Spinal cord (tissue), 10 donors: ENCODE measurements around the gene MRFAP1. TPM values are rescaled to one million over a fixed set of nuclear protein-coding genes. Genes with fewer than 3 reads are reported as not detected.
"Not testable (repeated sequence)": the region's sequence is repeated elsewhere in the genome, so short reads cannot be mapped to it uniquely, and the experiment has no call there.

Experiments used
- DNase-seq, 6 donors: peaks; one replicate each; pipeline versions ENCODE4 v3.0.0 to v3.0.0-alpha.2; 2013 to 2015; ENCODE audit warnings: low spot score in 6 of 6, low read depth in 4 of 6
- H3K27ac ChIP-seq: one replicate; pipeline ENCODE4 v1.5.1; 2013; ENCODE audit warnings: low read depth, low read length, control low read depth
- H3K27me3 ChIP-seq: one replicate; pipeline ENCODE4 v1.6.1; 2013; ENCODE audit warnings: low read length; ENCODE audit not compliant: control insufficient read depth, insufficient read depth
- H3K36me3 ChIP-seq: one replicate; pipeline ENCODE4 v1.6.1; 2013; ENCODE audit warnings: low read length; ENCODE audit not compliant: control insufficient read depth, insufficient read depth
- H3K4me1 ChIP-seq: one replicate; pipeline ENCODE4 v1.6.1; 2013; ENCODE audit warnings: low read length; ENCODE audit not compliant: control insufficient read depth, insufficient read depth
- H3K4me3 ChIP-seq: one replicate; pipeline ENCODE4 v1.5.1; 2013; ENCODE audit warnings: low read depth, low read length, control low read depth
- H3K9me3 ChIP-seq: one replicate; pipeline ENCODE4 v1.6.1; 2013; ENCODE audit warnings: low read length; ENCODE audit not compliant: control insufficient read depth, insufficient read depth
- WGBS: methylation state at CpG from one replicate; pipeline ENCODE4 v1.1.5; 2013; ENCODE audit warnings: missing lambda C conversion rate; ENCODE audit not compliant: insufficient coverage; 5-methylcytosine and 5-hydroxymethylcytosine counted together
- polyA plus RNA-seq, 2 donors: library from polyadenylated mRNA; unstranded; fragments of 120-200 nt; gene quantifications; one replicate each; pipeline ENCODE4 v1.2.1, GENCODE V29; 2013; ENCODE audit not compliant: insufficient read length in 2 of 2
- total RNA-seq, 2 donors: library from RNA; depleted of rRNA in 1 of 2; stranded (reverse); fragments of 120-200 nt in 1 of 2; fragments of >200 nt in 1 of 2; gene quantifications; one replicate each; pipeline versions ENCODE4 v1.2.3 to v1.2.4, GENCODE V29; 2013 to 2014
- donor health status: healthy.

Gene MRFAP1
- total and polyA plus RNA-seq, 4 donors = 103 to 616 (median 316) TPM

DNA sequence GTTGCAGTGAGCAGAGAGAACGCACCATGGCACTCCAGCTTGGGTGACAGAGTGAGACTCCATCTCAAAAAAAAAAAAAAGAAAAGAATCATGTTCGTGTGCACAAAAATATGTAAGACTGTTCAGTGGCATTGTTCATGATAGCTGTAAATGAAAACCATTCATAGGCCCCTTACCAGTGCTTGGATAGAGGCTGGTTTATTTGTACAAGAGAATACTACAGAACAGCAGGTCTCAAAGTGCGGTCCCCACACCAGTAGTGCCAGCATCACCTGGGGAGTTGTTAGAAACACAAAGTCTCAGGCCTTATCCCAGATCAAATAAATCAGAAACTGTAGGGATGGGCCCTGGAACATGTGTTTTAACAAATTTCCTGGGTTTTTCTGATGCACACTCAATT lies 12.7 kb upstream of the MRFAP1 start:
- no peak for DNase-seq
- WGBS = 80% methylated on average over 1 of the region's 3 CpGs
- no peak overlapping the region for H3K4me3 ChIP-seq

DNA sequence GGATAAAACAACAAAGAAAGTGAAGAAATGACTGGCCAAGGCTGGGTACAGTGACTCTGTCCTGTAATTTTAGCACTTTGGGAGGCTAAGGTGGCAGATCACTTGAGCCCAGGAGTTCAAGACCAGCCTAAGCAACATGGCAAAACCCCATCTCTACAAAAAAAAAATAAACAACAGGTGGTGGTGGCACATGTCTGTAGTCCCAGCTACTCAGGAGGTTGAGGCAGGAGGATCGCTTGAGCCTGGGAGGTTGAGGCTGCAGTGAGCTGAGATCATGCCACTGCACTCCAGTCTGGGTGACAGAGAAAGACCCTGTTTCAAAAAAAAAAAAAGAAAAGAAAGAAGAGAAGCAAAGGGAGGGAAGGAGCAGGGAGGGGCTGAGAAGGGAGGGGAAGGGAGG lies 12.0 kb upstream of the MRFAP1 start:
- not testable (repeated sequence) for H3K9me3 ChIP-seq, DNase-seq, H3K4me1 ChIP-seq, H3K36me3 ChIP-seq, H3K4me3 ChIP-seq, H3K27me3 ChIP-seq, H3K27ac ChIP-seq
- 91% methylated on average over 1 of the region's 1 CpG for WGBS

More for the DNA sequence above, 12.7 kb upstream of the MRFAP1 start:
- Histone ChIP-seq H3K27me3 (no peaks in the 10 kb centered on the region), H3K4me1 (no peaks in the 10 kb centered on the region), H3K36me3 (no peaks in the 10 kb centered on the region), H3K9me3 (no peaks in the 10 kb centered on the region), H3K27ac (no peak overlapping the region)

DNA sequence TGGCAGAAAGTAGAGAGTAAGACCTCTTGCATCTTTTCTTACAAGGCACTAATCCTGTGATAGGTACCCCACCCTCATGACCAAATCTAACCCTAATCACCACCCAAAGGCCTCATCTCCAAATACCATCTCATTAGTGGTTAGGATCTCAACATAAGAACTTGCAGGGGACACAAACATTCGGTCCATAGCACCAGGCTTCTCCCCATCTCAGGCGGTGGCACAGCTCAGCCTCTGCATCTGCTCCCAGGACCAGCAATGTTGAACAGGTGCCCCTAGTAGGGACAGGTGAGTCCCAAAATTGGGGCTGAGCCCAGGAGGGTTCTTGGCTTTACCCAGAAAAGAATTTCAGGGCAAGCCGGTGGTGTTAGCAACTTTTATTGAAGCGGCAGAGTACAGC lies 8.4 kb upstream of the MRFAP1 start:
- Histone ChIP-seq H3K4me3 (no peak overlapping the region), H3K27ac (no peak overlapping the region), H3K27me3 (no peaks in the 10 kb centered on the region), H3K4me1 (no peaks in the 10 kb centered on the region), H3K36me3 (no peaks in the 10 kb centered on the region), H3K9me3 (no peaks in the 10 kb centered on the region)
- DNase-seq = no peak
- 98% methylated on average over 4 of the region's 4 CpGs for WGBS

DNA sequence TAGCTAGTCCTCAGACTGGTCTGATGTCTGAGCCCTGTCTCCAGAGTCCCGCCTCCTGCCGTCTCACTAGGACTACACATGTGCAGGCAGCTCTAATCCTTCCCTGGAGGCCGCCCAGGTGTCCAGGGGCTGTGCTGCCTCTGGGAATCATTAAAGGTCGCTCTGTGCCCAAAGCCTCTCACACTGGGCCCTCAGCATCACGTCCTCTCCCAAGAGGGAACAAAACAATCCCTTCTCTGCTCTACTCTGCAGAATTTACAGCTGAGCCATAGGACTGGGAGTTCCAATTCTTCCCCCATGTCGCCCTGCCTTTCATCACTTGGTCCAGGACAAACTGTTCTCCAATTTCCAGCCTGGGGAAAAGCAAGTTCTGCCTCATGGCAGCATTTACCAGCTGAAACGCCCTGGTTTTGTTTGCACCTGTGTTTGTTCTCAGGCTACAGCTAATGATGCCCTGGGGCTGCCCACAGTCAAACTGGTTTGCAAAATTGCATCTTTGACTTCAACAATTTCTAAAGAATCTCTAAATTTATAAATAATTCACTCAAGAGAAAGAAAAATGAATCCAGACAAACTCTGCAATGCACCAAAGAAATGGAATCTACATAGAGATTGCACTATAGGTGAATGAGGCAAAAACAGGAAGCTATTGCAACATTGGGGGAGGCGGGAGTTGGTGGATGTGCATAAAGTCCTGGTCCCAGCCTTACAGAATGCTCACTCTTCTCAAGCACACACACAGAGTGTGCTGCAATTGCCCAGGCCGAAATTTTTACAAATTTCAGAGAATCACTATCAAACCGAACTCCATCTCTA lies 7.2 kb upstream of the MRFAP1 start:
- H3K36me3 ChIP-seq = no peaks in the 10 kb centered on the region
- 73% methylated on average over 6 of the region's 10 CpGs for WGBS
- H3K4me3 ChIP-seq = no peak overlapping the region
- no peaks in the 10 kb centered on the region for H3K4me1 ChIP-seq
- no peaks in the 10 kb centered on the region for H3K9me3 ChIP-seq
- H3K27ac ChIP-seq = no peak overlapping the region
- no peak for DNase-seq
- H3K27me3 ChIP-seq = no peaks in the 10 kb centered on the region

DNA sequence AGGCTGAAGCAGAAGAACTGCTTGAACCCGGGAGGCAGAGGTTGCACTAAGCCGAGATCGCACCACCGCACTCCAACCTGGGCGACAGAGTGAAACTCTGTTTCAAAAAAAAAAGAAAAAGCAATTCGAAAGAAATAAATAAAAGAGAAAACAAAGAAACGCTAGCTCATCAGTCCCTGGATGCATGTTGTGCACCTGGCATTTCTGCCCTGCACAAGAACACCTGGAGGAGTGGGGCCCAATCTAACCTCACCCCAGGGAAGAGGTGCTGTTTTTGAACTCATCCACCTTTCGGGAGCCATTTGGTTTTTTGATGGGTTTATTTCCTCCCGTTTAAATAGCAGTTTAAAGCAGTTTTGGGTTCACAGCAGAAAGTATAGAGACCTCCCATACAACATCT lies 5.7 kb upstream of the MRFAP1 start:
- Histone ChIP-seq H3K27me3 (no peaks in the 10 kb centered on the region), H3K27ac (no peak overlapping the region), H3K4me1 (peaks cover 8% of the 10 kb centered on the region), H3K36me3 (no peaks in the 10 kb centered on the region), H3K4me3 (no peak overlapping the region), H3K9me3 (no peaks in the 10 kb centered on the region)
- WGBS = 98% methylated on average over 7 of the region's 9 CpGs
- DNase-seq = no peak

DNA sequence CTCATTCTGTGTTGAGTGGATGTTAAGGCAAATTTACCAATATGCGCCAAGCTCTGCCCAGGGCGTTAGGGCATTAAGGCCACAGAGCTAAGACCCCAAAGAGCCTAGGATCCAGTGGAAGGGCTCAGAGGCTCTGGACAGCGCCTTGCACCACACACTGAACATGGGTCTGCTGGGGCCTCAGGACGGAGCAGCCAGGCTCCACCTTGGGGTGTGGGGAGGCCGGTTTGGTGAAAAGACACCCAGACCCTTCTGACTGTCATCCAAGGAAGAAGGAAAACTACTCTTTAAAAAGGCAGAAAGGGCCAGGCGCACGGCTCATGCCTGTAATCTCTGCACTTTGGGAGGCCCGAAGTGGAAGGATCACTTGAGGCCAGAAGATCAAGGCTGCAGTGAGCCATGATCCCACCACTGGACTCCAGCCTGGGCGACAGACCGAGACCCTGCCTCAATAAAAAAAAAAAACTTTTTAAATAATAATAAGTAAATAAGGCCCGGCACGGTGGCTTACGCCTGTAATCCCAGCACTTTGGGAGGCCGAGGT lies 1.3 kb upstream of the MRFAP1 start:
- Histone ChIP-seq H3K4me3 (no peak overlapping the region), H3K27ac (no peak overlapping the region), H3K36me3 (peaks cover 10% of the 10 kb centered on the region), H3K4me1 (peaks cover 20% of the 10 kb centered on the region), H3K27me3 (no peaks in the 10 kb centered on the region), H3K9me3 (no peaks in the 10 kb centered on the region)
- WGBS = 98% methylated on average over 6 of the region's 14 CpGs
- DNase-seq = no peak

DNA sequence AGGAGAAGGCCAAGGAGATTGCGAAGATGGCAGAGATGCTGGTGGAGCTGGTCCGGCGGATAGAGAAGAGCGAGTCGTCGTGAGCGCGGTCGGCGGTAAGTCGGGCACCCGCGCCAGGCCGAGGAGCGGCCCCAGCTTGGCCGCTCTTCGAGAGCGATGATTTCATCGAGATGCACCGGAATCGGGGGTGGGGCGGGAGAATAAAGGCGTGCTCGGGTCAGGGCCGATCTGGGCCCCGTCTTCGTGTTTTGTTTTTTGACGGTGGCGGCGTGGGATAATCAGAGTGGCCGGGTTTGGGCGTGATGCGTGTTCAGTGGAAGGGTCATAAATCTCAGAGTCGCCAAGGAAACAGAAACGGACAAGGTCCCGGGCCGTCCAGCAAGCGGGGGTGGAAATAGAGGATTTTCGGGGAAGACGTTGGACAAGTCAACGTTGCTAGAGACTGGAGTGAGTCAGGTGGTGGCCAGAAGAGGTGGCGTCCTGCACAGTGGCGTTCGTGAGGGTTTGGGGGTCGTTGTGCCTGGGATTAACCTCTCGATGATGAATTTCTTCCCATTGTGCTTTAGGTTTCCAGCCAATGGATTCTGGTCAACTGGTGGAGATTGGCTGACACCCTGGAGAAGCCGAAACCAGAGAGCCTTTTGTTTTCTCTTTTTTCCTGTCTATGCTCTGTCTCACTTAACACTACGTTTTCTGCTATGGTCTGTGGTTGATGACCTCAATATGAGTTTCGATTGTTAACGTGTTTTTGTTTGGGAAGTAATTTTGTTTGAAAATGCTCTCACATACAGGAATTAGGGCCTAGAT lies 882 bp downstream of the MRFAP1 start:
- Histone ChIP-seq H3K36me3 (peaks cover 10% of the 10 kb centered on the region), H3K9me3 (no peaks in the 10 kb centered on the region), H3K27me3 (no peaks in the 10 kb centered on the region), H3K27ac (peak overlapping the region; percentile 99), H3K4me3 (peak overlapping the region; percentile 98), H3K4me1 (peaks cover 20% of the 10 kb centered on the region)
- WGBS = under 1% methylated on average over 47 of the region's 50 CpGs
- peak in 3 of 6 donors; percentile 22 to 62 (median 34) for DNase-seq

DNA sequence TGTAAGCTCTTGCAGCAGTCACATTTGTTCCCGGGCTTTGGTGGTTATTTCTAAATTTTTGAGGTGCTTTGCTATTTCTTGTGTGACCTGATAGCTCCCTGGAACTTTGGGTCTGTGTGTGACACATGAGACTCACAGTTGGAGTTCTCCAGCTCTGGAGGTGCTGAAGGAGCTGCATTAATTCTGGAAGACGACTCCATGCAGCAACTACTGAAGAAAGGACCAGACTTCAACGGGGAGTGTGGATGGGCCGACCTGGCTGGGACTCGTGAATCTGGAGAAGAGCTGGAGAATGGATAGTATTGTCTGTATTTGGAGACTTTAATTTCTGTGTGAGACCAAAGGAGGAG lies 1.5 kb downstream of the MRFAP1 start:
- Histone ChIP-seq H3K4me1 (peaks cover 20% of the 10 kb centered on the region), H3K36me3 (peaks cover 10% of the 10 kb centered on the region), H3K9me3 (no peaks in the 10 kb centered on the region), H3K27ac (peak overlapping the region; percentile 99), H3K4me3 (peak overlapping the region; percentile 98), H3K27me3 (no peaks in the 10 kb centered on the region)
- 50% methylated on average over 5 of the region's 5 CpGs for WGBS
- DNase-seq = no peak

DNA sequence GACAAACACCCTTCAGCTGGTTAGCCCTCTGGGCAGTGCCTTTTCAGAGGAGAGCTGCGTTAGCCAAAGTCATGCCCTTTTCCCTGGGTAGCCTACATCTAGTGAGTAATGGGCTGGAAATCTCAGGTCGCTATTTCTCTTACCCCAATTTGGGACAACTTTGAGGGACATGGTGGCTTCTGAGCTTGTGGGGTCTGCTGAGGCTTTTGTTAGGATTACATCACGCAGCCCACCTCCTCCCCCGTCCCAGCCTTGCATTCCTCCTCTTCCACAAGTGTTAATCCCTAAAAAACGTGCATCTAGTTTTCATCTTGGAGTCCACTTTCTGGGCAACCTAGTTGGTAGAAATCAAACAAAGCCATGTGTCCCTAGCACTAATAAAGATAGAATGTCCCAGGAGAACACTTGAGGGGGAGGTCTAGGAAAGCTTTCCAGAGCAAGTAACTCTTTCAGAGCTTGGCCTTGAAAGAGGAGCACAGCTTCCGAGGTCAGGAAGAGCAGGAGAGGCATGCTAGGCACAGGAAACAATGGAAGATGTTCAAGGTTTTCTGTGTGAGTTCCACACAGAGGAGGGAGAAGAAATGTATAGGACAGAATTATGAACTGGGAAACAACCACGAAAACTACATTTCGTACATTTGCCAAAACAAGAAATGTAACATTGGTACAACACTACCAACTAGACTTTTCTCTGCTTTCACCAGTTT lies 2.8 kb downstream of the MRFAP1 start:
- no peak for DNase-seq
- Histone ChIP-seq H3K9me3 (no peaks in the 10 kb centered on the region), H3K4me3 (no peak overlapping the region), H3K27ac (no peak overlapping the region), H3K36me3 (peaks cover 10% of the 10 kb centered on the region), H3K27me3 (no peaks in the 10 kb centered on the region), H3K4me1 (peaks cover 20% of the 10 kb centered on the region)
- WGBS = 80% methylated on average over 4 of the region's 8 CpGs
